Gastroesophageal sphincter (tissue), 4 donors: ENCODE measurements around the gene RAF1. TPM values are rescaled to one million over a fixed set of nuclear protein-coding genes. Genes with fewer than 3 reads are reported as not detected.

Experiments used
- ATAC-seq: fragments of 150-250 bp; one replicate; pipeline ENCODE4 v1.9.1; 2016; ENCODE audit warnings: mild to moderate bottlenecking, moderate library complexity
- H3K27ac ChIP-seq, 4 donors: fragments of 200-600 bp; sonication (generic) in 3 of 4; 1 replicate in 3 of 4; 2 replicates in 1 of 4; pipeline ENCODE4 v1.5.1; 2016 to 2019
- H3K27me3 ChIP-seq: fragments of 200-600 bp; sonication (generic); one replicate; pipeline ENCODE4 v1.5.1; 2019
- H3K36me3 ChIP-seq, 2 donors: fragments of 200-600 bp; sonication (generic); one replicate each; pipeline ENCODE4 v1.5.1; 2019; ENCODE audit warnings: control low read depth in 1 of 2
- H3K4me1 ChIP-seq, 3 donors: fragments of 200-600 bp; sonication (generic); 1 replicate in 2 of 3; 2 replicates in 1 of 3; pipeline ENCODE4 v1.5.1; 2016 to 2019; ENCODE audit warnings: control low read depth in 2 of 3
- H3K4me3 ChIP-seq, 2 donors: fragments of 200-600 bp; sonication (generic); one replicate each; pipeline ENCODE4 v1.5.1; 2019; ENCODE audit warnings: mild to moderate bottlenecking in 1 of 2, moderate library complexity in 1 of 2
- H3K9me3 ChIP-seq, 3 donors: fragments of 200-600 bp; sonication (generic); one replicate each; pipeline ENCODE4 v1.5.1; 2017 to 2019; ENCODE audit warnings: control low read depth in 2 of 3
- CTCF ChIP-seq, 4 experiments: fragments of 200-600 bp in 2 of 4; fragments of 450-650 bp in 2 of 4; sonication (generic) in 1 of 4; IDR thresholded peaks; one replicate each; pipeline ENCODE4 v1.5.1; 2017 to 2019; ENCODE audit warnings: antibody characterized with exemption in 4 of 4, mild to moderate bottlenecking in 2 of 4, moderate library complexity in 2 of 4
- EP300 ChIP-seq: sonication (generic); formaldehyde crosslinking; IDR thresholded peaks from one replicate; pipeline ENCODE4 v1.6.1; 2017; ENCODE audit warnings: antibody characterized with exemption, mild to moderate bottlenecking
- POLR2A ChIP-seq, 2 donors: fragments of 450-650 bp; IDR thresholded peaks; one replicate each; pipeline ENCODE4 v1.6.1; 2017; ENCODE audit warnings: antibody characterized with exemption in 2 of 2, mild to moderate bottlenecking in 2 of 2, moderate library complexity in 1 of 2
- POLR2AphosphoS5 ChIP-seq: sonication (generic); formaldehyde crosslinking; IDR thresholded peaks from one replicate; pipeline ENCODE4 v1.6.1; 2017; ENCODE audit warnings: antibody characterized with exemption
- WGBS, 2 donors: methylation state at CpG; one replicate each; pipeline ENCODE4 v1.1.5; 2018; ENCODE audit warnings: low coverage in 1 of 2; 5-methylcytosine and 5-hydroxymethylcytosine counted together
- total RNA-seq, 4 donors: library from RNA; depleted of rRNA; stranded (reverse); fragments of >200 nt; gene quantifications; one replicate each; pipeline ENCODE4 v1.1.0, GENCODE V29; 2016

RAF1 gene
- total RNA-seq, 4 donors from 2014 or later, result 115 to 146 (median 130) TPM

GRCh38 chr3:12613250-12613649 is 50.7 kb downstream of the RAF1 start:
- no peaks in the 10 kb centered on the region for H3K27me3 ChIP-seq
- peaks cover 2 to 75% of the 10 kb centered on the region in 2 donors for H3K36me3 ChIP-seq
- H3K4me1 ChIP-seq, result no peaks in the 10 kb centered on the region
- TF ChIP-seq EP300 (no peak), POLR2AphosphoS5 (no peak), CTCF (IDR thresholded peaks at IDR 0.05) (no peak), POLR2A (IDR thresholded peaks at IDR 0.05) (no peak)
- no peak overlapping the region for H3K4me3 ChIP-seq
- H3K27ac ChIP-seq, result no peak overlapping the region
- no peak for ATAC-seq
- WGBS, 2 donors, result 26 to 61% methylated on average over 3 of the region's 4 CpGs
- no peaks in the 10 kb centered on the region for H3K9me3 ChIP-seq

- no peaks in the 10 kb centered on the region for H3K4me1 ChIP-seq
- H3K27ac ChIP-seq, result no peak overlapping the region
- H3K27me3 ChIP-seq, result no peaks in the 10 kb centered on the region
- ATAC-seq, result no peak
- no peak for TF ChIP-seq EP300
- no peak for TF ChIP-seq POLR2AphosphoS5
- TF ChIP-seq CTCF (IDR thresholded peaks at IDR 0.05), result no peak
- no peak for TF ChIP-seq POLR2A (IDR thresholded peaks at IDR 0.05)
- H3K36me3 ChIP-seq, result peaks cover 2 to 76% of the 10 kb centered on the region in 2 donors
- H3K9me3 ChIP-seq, result no peaks in the 10 kb centered on the region
- no peak overlapping the region for H3K4me3 ChIP-seq
- WGBS, 2 donors, result 72 to 74% methylated on average over 3 to 4 of the region's 6 CpGs
Measured at GRCh38 chr3:12612514-12613226, 51.2 kb downstream of the RAF1 start.

- H3K36me3 ChIP-seq, result peaks cover 2 to 78% of the 10 kb centered on the region in 2 donors
- 89 to 100% methylated on average over 3 to 4 of the region's 5 CpGs for WGBS, 2 donors
Measured at GRCh38 chr3:12611117-12611516, 52.8 kb downstream of the RAF1 start.

GRCh38 chr3:12608376-12608775 is 55.5 kb downstream of the RAF1 start:
- TF ChIP-seq POLR2AphosphoS5 (no peak), POLR2A (IDR thresholded peaks at IDR 0.05) (no peak), EP300 (no peak), CTCF (IDR thresholded peaks at IDR 0.05) (no peak)
- Histone ChIP-seq H3K27me3 (no peaks in the 10 kb centered on the region), H3K4me1 (peaks cover 0 to 4% (median 2%) of the 10 kb centered on the region in 3 donors), H3K27ac (no peak overlapping the region), H3K4me3 (no peak overlapping the region), H3K36me3 (peaks cover 2 to 79% of the 10 kb centered on the region in 2 donors), H3K9me3 (no peaks in the 10 kb centered on the region)
- WGBS, 2 donors, result 91% methylated on average over 1 of the region's 1 CpG; no CpG with 5 or more reads in 1 of the 2 donors
- ATAC-seq, result no peak

More at GRCh38 chr3:12611117-12611516, 52.8 kb downstream of the RAF1 start:
- ATAC-seq, result no peak
- Histone ChIP-seq H3K4me1 (no peaks in the 10 kb centered on the region), H3K4me3 (no peak overlapping the region), H3K9me3 (no peaks in the 10 kb centered on the region), H3K27ac (no peak overlapping the region), H3K27me3 (no peaks in the 10 kb centered on the region)
- TF ChIP-seq POLR2AphosphoS5 (no peak), EP300 (no peak), CTCF (IDR thresholded peaks at IDR 0.05) (no peak), POLR2A (IDR thresholded peaks at IDR 0.05) (no peak)

- no peak for ATAC-seq
- 67% methylated on average over 1 of the region's 2 CpGs; no CpG with 5 or more reads in 1 of the 2 donors for WGBS, 2 donors
- H3K27me3 ChIP-seq, result no peaks in the 10 kb centered on the region
- no peak for TF ChIP-seq POLR2A (IDR thresholded peaks at IDR 0.05)
- TF ChIP-seq CTCF (IDR thresholded peaks at IDR 0.05), result no peak
- no peak for TF ChIP-seq EP300
- no peak for TF ChIP-seq POLR2AphosphoS5
- H3K36me3 ChIP-seq, result peaks cover 7 to 98% of the 10 kb centered on the region in 2 donors
- H3K4me1 ChIP-seq, result peaks cover 0 to 10% (median 2%) of the 10 kb centered on the region in 3 donors
- H3K27ac ChIP-seq, result no peak overlapping the region
- no peaks in the 10 kb centered on the region for H3K9me3 ChIP-seq
- no peak overlapping the region for H3K4me3 ChIP-seq
Measured at GRCh38 chr3:12603969-12604368, 59.9 kb downstream of the RAF1 start.
